HG02840 (cell line): ENCODE measurements around the gene SLC25A21.
"Not testable (repeated sequence)": the region's sequence is repeated elsewhere in the genome, so short reads cannot be mapped to it uniquely, and the experiment has no call there.

Source experiments
- ATAC-seq: cut with Tn5 transposase; IDR thresholded peaks from one replicate; pipeline ENCODE4 v1.9.1; 2021; ENCODE audit warnings: mild to moderate bottlenecking, moderate library complexity, moderate number of reproducible peaks; ENCODE audit not compliant: unreplicated experiment, low FRiP score

The SLC25A21 gene

DNA sequence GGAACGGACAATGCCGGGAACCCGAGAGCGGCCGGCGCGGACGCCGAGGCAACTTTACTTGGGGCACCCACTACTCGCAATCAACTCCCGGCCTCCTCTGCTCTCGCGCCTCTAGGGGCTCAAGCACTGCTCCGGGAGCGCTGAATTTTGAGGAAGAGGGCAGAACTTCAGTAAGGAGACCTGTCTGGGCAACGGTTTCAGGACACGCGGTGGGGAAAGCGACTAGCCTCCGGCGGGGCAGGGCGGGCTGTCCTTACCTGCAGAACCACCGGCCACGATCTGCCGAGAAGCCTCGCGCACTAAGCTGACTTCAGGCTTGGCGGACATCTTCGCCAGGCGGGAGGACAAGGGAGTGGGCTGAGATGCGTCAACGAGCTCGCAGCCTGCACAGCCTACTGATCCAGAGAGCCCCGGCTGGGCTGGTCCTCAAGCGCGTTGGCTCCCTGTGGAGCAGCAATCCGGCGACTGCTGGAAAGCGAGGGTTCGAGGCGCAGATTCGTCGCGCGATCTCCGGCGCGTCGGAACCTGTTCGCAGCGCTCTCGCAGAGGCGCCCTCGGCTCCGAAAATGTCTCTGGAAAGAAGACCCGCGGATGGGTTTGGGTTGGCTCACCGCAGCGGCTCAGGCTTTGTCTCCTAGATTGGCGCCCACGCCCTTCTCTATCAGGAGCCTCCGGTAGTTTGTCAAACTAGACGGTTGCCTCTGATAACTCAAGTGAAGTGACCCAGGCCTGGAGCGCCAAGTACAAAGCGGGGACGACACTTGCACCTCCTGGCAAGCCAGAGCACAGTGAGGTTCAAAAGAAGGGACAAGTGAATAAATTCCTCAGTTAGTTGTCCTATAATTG, at the start of gene SLC25A21:
SLC25A21 (minus strand) TSS at position 583 of the 846 bp plus-strand sequence.
- no peak for ATAC-seq

DNA sequence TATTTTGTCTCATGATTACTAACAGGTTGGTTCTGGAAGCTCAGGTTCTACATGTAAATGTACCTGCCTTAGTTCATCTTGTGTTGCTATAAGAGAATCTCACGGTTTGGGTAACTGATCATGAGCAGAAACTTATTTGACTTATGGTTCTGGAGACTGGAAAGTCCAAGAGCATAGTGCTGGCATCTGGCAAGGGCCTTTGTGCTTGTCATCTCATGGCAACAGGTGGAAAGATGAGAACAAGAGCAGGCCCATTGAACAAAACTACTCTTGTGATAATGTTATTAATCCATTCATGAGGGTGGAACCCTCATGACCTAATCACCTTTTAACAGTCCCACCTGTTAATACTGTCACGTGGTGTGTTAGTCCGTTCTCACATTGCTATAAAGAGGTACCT, 48.7 kb upstream of the SLC25A21 start:
- ATAC-seq, result no peak

DNA sequence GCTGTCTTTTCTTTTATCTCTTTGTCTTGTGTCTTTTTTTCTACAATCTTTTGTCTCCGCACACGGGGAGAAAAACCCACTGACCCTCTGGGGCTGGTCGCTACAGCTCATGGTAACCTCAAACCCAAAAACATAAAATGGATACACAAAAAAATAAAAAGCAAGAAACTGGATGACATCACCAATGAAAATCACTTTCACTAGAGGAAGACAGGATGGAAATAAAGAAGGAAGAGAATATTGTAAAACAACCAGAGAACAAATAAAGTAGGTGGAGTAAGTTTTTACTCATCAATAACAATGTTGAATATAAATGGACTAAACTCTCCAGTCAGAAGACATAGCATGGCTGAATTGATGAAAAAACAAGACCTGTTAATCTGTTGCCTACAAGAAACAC, 42.9 kb upstream of the SLC25A21 start:
- no peak for ATAC-seq

DNA sequence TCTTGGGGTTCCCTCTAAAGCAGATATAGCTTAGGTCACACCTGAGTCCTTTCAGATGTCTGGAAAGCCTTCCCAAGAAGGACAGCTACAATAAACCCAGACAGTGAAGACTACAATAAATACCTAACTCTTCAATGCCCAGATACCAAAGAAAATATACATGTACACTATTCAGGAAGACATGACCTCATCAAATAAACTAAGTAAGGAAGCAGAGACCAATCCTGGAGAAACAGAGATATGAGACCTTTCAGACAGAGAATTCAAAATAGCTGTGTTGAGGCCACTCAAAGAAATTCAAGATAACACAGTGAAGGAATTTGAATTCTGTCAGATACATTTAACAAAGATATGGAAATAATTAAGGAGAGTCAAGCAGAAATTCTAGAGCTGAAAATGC, 40.6 kb upstream of the SLC25A21 start:
- ATAC-seq, result no peak

DNA sequence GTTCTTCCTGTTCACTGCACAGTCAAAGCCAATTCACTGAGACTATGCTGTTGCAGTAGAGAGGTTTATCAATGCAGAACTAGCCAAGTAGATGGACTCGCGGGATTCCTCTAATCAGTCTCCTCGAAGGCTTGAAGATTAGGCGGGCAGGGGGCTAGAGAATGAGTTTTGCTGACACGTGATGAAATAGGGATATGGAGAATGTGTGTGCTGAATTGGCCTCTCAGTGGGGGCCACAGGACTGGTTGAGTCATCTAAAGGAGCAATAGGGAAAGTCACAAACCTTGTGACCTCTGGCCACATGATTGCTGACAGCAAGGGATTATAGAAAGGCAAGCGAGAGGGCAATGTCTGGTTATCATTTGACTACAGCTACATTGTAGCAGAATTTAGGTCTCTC, 38.0 kb upstream of the SLC25A21 start:
- no peak for ATAC-seq

GRCh38 chr14:37209617-37210016, 37.2 kb upstream of the SLC25A21 start:
- ATAC-seq, result not testable (repeated sequence)

DNA sequence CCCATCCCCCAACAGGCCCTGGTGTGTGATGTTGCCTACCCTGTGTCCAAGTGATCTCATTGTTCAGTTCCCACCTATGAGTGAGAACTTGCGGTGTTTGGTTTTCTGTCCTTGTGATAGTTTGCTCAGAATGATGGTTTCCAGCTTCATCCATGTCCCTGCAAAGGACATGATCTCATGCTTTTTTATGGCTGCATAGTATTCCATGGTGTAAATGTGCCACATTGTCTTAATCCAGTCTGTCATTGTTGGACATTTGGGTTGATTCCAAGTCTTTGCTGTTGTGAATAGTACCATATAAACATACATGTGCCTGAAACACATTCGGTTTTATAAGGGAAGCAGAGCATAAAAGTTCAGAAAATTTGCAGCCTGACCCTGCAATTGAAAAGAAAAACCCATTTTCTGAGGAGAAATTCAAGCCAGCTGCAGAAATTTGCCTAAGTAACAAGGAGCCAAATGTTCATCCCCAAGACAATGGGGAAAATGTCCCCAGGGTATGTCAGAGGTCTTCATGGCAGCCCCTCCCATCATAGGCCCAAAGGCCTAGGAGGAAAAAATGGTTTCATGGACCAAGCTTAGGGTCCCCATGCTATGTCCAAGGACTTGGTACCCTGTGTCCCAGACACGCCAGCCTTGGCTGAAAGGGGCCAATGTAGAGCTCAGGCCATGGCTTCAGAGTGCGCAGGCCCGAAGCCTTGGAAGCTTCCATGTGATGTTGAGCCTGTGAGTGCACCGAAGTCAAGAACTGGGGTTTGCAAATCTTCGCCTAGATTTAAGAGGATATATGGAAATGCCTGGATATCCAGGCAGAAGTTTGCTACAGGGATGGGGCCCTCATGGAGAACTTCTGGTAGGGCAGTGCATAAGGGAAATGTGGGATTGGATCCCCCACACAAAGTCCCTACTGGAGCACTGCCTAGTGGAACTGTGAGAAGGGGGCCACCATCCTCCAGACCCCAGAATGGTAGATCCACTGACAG, 33.5 kb upstream of the SLC25A21 start:
- not testable (repeated sequence) for ATAC-seq

- ATAC-seq, result no peak
Observed at GRCh38 chr14:37203423-37203822, 31.0 kb upstream of the SLC25A21 start.

DNA sequence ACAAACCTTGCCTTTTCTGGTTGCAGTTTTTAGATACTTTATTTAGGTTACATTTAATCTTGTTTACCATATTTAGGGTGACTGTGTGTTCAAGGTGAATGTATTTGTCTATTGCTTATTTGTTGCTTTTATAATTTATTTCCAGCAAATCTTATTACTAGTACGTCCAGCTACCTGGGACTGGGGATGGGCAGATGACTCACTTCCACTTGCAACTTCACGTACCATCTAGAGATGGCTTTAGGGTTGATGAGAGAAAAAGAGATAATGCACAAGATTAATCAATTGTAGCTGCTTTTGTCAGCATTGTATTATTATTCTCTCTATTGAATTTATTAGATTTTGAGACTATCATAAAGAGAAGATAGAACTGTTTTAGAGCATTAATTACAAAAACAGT, 30.4 kb upstream of the SLC25A21 start:
- ATAC-seq, result no peak

- no peak for ATAC-seq
Observed at GRCh38 chr14:37202265-37202664, 29.9 kb upstream of the SLC25A21 start.

- no peak for ATAC-seq
Observed at GRCh38 chr14:37201724-37202123, 29.3 kb upstream of the SLC25A21 start.

DNA sequence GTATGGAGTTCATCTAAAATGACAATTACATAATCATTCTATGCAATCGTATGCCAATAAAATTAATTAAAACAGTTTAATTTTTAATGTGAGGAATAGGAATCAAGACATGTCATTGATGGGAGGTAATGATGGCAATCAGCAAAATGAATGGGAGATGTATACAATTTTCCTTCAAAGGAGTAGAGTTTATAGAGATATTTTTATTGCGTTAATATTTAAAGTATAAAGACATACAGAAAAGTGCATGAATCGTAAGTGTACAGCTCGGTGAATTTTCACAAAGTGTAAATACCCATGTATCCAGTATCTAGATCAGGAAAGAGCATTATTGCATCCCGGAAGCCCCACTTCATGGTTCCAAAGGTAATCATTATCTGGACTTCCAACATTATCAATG, 26.5 kb upstream of the SLC25A21 start:
- no peak for ATAC-seq

GRCh38 chr14:37198273-37198598, 25.8 kb upstream of the SLC25A21 start:
- ATAC-seq, result no peak

- ATAC-seq, result no peak
Observed at GRCh38 chr14:37197421-37198272, 25.2 kb upstream of the SLC25A21 start, which contains the start of gene MIPOL1. TSS of gene MIPOL1 (plus strand) at chr14:37197937. CDS start at chr14:37247889, 49,952 bp downstream.

DNA sequence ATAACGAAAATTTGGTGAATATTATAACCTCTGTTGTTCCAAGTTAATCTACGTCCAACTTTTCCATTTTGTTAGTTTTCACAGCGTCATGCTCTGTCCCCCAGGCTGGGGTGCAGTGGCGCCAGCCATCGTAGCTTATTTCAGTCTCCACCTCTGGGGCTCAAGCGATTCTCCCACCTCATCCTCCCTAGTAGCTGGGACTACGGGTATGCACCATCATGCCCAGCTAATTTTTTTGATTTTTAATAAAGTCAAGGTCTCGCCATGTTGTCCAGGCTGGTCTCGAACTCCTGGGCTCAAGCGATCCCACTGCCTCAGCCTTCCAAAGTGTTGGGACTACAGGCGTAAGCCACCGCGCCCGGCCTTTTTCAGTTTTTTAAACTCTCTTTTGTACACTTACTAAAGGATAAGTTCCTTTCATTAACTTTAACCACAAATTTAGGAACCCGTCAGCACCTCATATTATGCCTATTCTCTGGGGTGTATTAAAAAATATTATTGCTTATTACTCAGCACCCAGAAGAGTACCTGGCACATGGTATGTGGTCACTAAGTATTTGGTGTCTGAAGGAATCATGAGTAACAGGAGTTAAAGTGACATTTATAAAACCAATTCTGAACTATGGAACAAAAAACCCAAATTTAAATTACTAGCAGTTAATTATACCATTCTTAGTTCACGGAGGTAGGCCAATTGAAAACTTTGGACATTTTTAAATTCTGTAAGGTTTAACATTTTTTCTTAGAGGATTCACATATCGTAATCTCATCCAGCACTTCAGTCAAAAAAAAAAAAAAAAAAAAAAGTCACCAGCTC, 24.4 kb upstream of the SLC25A21 start:
- no peak for ATAC-seq

DNA sequence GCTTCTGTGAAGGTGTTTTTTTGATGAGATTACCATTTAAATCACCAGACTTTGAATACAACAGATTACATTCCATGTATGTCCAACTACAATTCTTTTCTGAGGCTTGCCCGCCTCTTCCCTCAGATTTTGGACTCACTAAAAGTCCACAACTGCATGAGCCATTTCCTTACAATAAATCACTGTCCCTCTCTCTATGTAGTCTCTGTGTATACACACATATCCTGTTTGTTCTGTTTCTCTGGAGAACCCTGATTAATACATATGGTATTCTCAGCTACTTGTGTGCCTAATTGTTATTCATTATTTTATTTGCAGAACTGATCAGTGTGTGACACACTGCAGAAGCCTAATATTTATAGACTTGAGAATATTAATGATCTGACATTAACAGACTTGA, 22.9 kb upstream of the SLC25A21 start:
- ATAC-seq, result no peak

GRCh38 chr14:37194698-37195097, 22.3 kb upstream of the SLC25A21 start:
- ATAC-seq, result no peak

- not testable (repeated sequence) for ATAC-seq
Observed at GRCh38 chr14:37189733-37190132, 17.3 kb upstream of the SLC25A21 start.

GRCh38 chr14:37187840-37188577, 15.6 kb upstream of the SLC25A21 start:
- not testable (repeated sequence) for ATAC-seq
